ENCODE results near the gene CREM. TPM values are rescaled to one million over a fixed set of nuclear protein-coding genes. Genes with fewer than 3 reads are reported as not detected.

CREM gene
- total and polyA plus RNA-seq, 2 of the 4 experiments (the other 2 are of a cell fraction): 33.2 to 40.5 TPM

DNA sequence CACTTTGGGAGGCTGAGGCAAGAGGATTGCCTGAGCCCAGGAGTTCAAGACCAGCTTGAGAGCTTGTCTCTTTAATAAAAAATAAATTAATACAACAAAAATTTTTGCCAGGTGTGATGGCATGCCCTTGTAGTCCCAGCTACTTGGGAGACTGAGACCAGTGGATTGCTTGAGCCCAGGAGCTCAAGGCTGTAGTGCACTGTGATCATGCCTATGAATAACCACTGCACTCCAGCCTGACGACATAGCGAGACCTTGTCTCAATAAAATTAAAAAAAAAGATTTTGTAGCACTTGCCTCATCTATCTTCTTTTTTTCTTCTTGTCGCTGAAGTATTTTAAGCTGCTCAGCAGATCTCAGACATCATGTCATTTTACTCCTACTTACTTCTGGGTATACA, 26.3 kb downstream of the CREM start:
- POLR2A ChIA-PET (ENCODE audit: unreplicated experiment): no interaction called here
- WGBS, 2 experiments (ENCODE audit: extremely low coverage in 2 of 2, insufficient read length in 1 of 2): no CpG with 5 or more reads among the region's 3 CpGs

More for the DNA sequence above, 26.3 kb downstream of the CREM start:
- Histone ChIP-seq H4K91ac (ENCODE audit: insufficient read depth, low read depth, low read length) (no peak overlapping the region), H3K9me3 (ENCODE audit: control insufficient read depth, insufficient read depth, low read length) (no peaks in the 10 kb centered on the region), H2AK5ac (ENCODE audit: low read depth, low read length) (no peak overlapping the region), H3K4me1 (ENCODE audit: control insufficient read depth, insufficient read depth, low read length) (no peaks in the 10 kb centered on the region), H3K18ac (ENCODE audit: low read depth, low read length) (no peak overlapping the region), H3K79me1 (ENCODE audit: low read depth in 1 of 2, low read length in 2 of 2) (peaks cover 4 to 22% of the 10 kb centered on the region in 2 experiments; a peak in 2 of 4 replicates), H4K8ac (ENCODE audit: low read depth in 2 of 2, low read length in 2 of 2) (no peak overlapping the region), H2AFZ (replicated peaks; ENCODE audit: low read length, poor library complexity) (no peak overlapping the region), H3K56ac (ENCODE audit: extremely low read depth, insufficient read depth, low read length) (no peak overlapping the region), H2AK9ac (replicated peaks; ENCODE audit: low read depth, low read length, poor library complexity) (no peak overlapping the region), H3K36me3 (ENCODE audit: control insufficient read depth, insufficient read depth, low read length) (peaks cover 2% of the 10 kb centered on the region), H3K4me3 (ENCODE audit: insufficient read depth, low read depth, low read length) (no peak overlapping the region), H4K5ac (ENCODE audit: low read depth, low read length) (no peak overlapping the region), H4K20me1 (ENCODE audit: insufficient read depth, low read length) (no peaks in the 10 kb centered on the region), H2BK20ac (ENCODE audit: low read depth, low read length) (no peak overlapping the region), H3K4ac (ENCODE audit: low read depth, low read length) (no peak overlapping the region), H3K9me1 (ENCODE audit: insufficient read depth, low read length) (no peaks in the 10 kb centered on the region; the same call in 1 of the 2 replicates), H2BK15ac (ENCODE audit: low read depth, low read length) (no peak overlapping the region), H3K9ac (ENCODE audit: low read depth, low read length) (no peak overlapping the region), H3K23ac (ENCODE audit: low read depth, low read length) (no peak overlapping the region), H3K27me3 (ENCODE audit: control insufficient read depth, insufficient read depth, low read length) (no peaks in the 10 kb centered on the region), H2BK120ac (ENCODE audit: low read depth, low read length) (no peak overlapping the region), H3K4me2 (ENCODE audit: low read depth, low read length) (no peak overlapping the region), H2BK5ac (ENCODE audit: low read depth, low read length, poor library complexity, severe bottlenecking) (no peak overlapping the region), H3K14ac (replicated peaks; ENCODE audit: low read depth, low read length) (no peak overlapping the region), H3K27ac (ENCODE audit: insufficient read depth, low read length) (no peak overlapping the region)
- intact Hi-C loops (cut with micrococcal nuclease) (no loop called here), in situ Hi-C loops (cut with MboI; ENCODE audit: low sequenced_read_pairs) (no loop called here), dilution Hi-C loops (cut with HindIII; ENCODE audit: low sequenced_read_pairs, unreplicated experiment) (no loop called here)
- no TSS peak for BruUV-seq (replicated peaks)
- DNase-seq (no peak), ATAC-seq (ENCODE audit: low read depth) (no peak)
- TF ChIP-seq RAD21 (IDR thresholded peaks at IDR 0.05; ENCODE audit: low read length): no peak
- TF ChIP-seq, protein P1, sequence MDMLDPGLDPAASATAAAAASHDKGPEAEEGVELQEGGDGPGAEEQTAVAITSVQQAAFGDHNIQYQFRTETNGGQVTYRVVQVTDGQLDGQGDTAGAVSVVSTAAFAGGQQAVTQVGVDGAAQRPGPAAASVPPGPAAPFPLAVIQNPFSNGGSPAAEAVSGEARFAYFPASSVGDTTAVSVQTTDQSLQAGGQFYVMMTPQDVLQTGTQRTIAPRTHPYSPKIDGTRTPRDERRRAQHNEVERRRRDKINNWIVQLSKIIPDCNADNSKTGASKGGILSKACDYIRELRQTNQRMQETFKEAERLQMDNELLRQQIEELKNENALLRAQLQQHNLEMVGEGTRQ (IDR thresholded peaks at IDR 0.05; ENCODE audit: low read depth, low read length): no peak
- TF ChIP-seq, protein P2, sequence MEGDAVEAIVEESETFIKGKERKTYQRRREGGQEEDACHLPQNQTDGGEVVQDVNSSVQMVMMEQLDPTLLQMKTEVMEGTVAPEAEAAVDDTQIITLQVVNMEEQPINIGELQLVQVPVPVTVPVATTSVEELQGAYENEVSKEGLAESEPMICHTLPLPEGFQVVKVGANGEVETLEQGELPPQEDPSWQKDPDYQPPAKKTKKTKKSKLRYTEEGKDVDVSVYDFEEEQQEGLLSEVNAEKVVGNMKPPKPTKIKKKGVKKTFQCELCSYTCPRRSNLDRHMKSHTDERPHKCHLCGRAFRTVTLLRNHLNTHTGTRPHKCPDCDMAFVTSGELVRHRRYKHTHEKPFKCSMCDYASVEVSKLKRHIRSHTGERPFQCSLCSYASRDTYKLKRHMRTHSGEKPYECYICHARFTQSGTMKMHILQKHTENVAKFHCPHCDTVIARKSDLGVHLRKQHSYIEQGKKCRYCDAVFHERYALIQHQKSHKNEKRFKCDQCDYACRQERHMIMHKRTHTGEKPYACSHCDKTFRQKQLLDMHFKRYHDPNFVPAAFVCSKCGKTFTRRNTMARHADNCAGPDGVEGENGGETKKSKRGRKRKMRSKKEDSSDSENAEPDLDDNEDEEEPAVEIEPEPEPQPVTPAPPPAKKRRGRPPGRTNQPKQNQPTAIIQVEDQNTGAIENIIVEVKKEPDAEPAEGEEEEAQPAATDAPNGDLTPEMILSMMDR (conservative IDR thresholded peaks at IDR 0.05; ENCODE audit: low read depth, low read length): no peak
- TF ChIP-seq FOS (IDR thresholded peaks at IDR 0.05; ENCODE audit: low read depth, low read length): no peak
- no peak for TF ChIP-seq CHD1 (IDR thresholded peaks at IDR 0.05; ENCODE audit: low read depth, low read length)
- no peak for TF ChIP-seq SMC3 (IDR thresholded peaks at IDR 0.05; ENCODE audit: low read depth, low read length)
- no peak for TF ChIP-seq POLR2A (IDR thresholded peaks at IDR 0.05; ENCODE audit: low read depth, low read length)
- no peak for TF ChIP-seq MAZ (IDR thresholded peaks at IDR 0.05; ENCODE audit: borderline replicate concordance, low read depth, low read length)
- TF ChIP-seq NFE2L2 (IDR thresholded peaks at IDR 0.05; ENCODE audit: low read depth, low read length): no peak
- CTCF ChIA-PET: interaction anchor here (0.9 to 1.7 kb wide), 2 partner anchors 17 to 43 kb away, joined by 3 to 6 read pairs; no protein-coding TSS in a partner anchor

Measured in IMR-90 (cell line).